IPS-18c (cell line): Measurements from ENCODE around the gene PLK1.
"Not testable (repeated sequence)": the region's sequence is repeated elsewhere in the genome, so short reads cannot be mapped to it uniquely, and the experiment has no call there.

Source experiments
- H3K4me3 ChIP-seq: 2 replicates; pipeline ENCODE4 v1.7.0; 2013; ENCODE audit warnings: low read depth, mild to moderate bottlenecking, low read length, moderate library complexity; ENCODE audit not compliant: insufficient read depth
- H3K9me3 ChIP-seq: one replicate; pipeline ENCODE4 v1.6.1; 2013; ENCODE audit warnings: mild to moderate bottlenecking, low read length, moderate library complexity; ENCODE audit not compliant: control insufficient read depth, insufficient read depth

Gene PLK1

DNA sequence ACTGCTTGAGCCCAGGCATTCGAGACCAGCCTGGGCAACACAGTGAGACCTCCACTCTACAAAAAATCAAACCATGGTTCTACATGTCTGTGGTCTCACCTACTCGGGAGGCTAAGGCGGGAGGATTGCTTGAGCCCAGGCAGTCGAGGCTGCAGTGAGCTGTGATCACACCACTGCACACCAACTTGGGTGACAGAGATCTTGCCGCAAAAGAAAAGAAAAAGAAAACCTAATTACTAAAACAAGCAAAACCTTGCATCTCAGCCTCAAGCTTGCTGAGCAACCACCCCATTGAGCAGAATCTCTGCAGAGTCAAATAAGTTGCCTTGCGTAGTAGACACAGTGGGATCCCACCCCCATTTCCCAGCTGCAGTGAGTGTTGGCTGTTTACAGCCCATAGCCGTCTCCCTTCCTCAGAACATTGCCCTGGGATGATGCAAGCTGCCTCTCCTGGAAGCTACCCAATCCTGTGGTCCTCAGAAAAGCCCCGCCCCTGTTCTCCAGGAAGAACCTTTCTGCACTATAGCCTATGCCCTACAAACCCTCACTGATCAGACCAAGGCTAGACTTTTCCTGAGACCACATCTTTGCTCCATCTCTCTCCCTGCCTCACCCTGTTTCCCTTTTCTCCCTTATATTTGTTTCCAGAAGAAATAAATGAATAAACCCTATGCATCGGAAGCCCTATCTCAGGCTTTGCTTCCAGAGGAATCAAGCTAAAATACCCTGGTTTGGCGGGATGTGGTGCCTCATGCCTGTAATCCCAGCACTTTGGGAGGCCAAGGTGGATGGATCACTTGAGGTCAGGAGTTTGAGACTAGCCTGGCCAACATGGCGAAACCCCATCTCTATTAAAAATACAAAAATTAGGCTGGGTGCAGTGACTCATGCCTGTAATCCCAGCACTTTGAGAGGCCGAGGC lies 51.1 kb downstream of the PLK1 start:
- H3K9me3 ChIP-seq, result no peaks in the 10 kb centered on the region
- no peak overlapping the region for H3K4me3 ChIP-seq

DNA sequence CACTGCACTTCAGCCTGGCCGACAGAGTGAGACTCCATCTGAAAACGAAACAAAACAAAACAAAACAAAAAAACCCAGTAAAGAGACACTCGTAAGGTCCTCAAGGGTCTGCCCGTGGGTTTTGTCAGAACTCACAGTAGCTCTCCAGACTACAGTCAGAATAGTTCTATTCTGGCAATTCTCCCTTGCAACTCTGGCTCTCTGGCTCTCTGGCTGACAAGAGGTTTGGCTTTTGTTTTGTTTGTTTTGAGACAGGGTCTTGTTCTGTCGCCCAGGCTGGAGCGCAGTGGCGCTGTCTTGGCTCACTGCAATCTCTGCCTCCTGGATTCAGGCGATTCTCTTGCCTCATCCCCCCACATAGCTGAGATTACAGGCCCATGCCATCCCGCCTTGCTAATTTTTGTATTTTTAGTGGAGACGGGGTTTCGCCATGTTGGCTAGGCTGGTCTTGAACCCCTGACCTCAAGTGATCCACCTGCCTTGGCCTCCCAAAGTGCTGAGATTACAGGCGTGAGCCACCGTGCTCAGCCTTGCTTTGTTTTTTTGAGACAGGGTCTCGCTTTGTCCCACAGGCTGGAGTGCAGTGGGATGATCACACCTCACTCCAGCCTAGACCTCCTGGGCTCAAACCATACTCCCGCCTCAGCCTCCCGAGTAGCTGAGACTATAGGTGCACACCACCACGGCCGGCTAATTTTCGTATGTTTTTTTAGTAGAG lies 55.6 kb downstream of the PLK1 start:
- Histone ChIP-seq H3K9me3 (no peaks in the 10 kb centered on the region), H3K4me3 (no peak overlapping the region)

DNA sequence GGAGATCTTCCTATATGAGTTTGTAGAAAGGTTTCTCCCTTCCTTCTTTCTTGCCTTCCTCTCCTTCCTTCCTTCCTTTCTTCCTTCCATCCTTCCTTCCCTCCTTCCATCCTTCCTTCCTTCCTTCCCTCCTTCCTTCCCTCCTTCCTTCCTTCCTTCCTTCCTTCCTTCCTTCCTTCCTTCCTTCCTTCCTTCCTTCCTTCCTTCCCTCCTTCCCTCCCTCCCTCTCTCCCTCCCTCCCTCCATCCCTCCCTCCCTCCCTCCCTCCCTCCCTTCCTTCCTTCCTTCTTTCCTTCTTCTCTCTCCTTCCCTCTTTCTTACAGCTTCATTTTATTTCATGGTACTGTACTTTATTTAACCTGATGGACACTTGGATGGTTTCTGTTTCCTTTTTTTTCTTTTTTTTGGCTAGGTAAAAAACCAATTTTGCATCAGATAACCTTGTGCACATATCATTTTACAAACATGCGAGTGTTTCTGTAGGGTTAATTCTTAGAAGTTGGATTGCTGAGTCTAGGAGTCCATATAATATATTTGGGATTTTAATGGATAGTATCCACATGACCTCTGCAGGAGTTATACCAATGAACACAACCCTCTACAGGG lies 58.8 kb downstream of the PLK1 start:
- H3K9me3 ChIP-seq, H3K4me3 ChIP-seq: not testable (repeated sequence)

DNA sequence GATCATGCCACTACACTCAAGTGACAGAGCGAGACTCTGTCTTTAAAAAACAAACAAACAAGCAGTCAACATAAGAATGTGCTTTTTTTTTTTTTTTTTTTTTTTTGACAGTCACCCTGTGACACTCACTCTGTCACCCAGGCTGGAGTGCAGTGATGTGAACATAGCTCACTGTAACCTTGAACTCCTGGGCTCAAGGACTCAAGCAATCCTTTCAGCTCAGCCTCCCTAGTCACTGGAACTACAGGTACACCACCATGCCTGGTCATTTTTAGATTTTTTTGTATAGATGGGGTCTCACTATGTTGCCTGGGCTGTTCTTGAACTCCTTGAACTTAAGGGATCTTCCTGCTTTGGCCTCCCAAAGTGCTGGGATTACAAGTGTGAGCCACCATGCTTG lies 60.8 kb downstream of the PLK1 start:
- Histone ChIP-seq H3K9me3 (no peaks in the 10 kb centered on the region), H3K4me3 (no peak overlapping the region)
